Heart left ventricle (tissue), 13 donors: ENCODE measurements around the gene GTPBP10.

Experiments used
- CTCF ChIP-seq, 12 donors: fragments of 200-600 bp; sonication (generic) in 4 of 12; IDR thresholded peaks; one replicate each; pipeline versions ENCODE4 v1.5.0 to v1.8.0; 2018 to 2022; ENCODE audit warnings: antibody characterized with exemption in 12 of 12, mild to moderate bottlenecking in 5 of 12
- POLR2A ChIP-seq, 2 donors: fragments of 450-650 bp; IDR thresholded peaks; one replicate each; pipeline ENCODE4 v1.6.1; 2017; ENCODE audit warnings: antibody characterized with exemption in 2 of 2, mild to moderate bottlenecking in 2 of 2, moderate library complexity in 2 of 2
- donor health status: ischemic (EF 13 %, LVEDD 7.1; RV severe dilation, severe dysfunction).
- donor health status: DM: no; HTN: yes; CAD: no.
- donor health status: DM: no; HTN: no; CAD: no.
- donor health status: ischemic (EF 25% LVEDD 6.9; RV normal size, moderate dysfunction).
- donor health status: ischemic (EF 25% LVEDD 5.7; RV mildly dilated, moderate dysfunction).
- donor health status: ischemic (EF 35%, LVEDD 5.7; RV mildly dilated, moderate dysfunction).
- donor health status: nonischemic (EF 11% LVEDD 7.7; RV severe dilation, severe dysfunction).
- donor health status: DM: yes; HTN: yes; CAD: no.
- donor health status: PGD.
- donor health status: ischemic (EF 29% LVEDD 5.4; RV normal size, mild dysfunction).
- donor health status: nonischemic (EF 23%, LVEDD 6.1; RV moderate dilation, normal function).

- TF ChIP-seq CTCF (IDR thresholded peaks at IDR 0.05) (no peak), POLR2A (IDR thresholded peaks at IDR 0.05) (no peak)
Observed at GRCh38 chr7:90303241-90303640, 43.3 kb upstream of the GTPBP10 start.
